DND-41 (cell line): ENCODE results near the gene TEX19.

Experiments used
- ATAC-seq: fragments of 200-7000 bp; cut with Tn5 transposase; 3 replicates; pipeline ENCODE4 v1.9.1; 2021; ENCODE audit warnings: low read depth; ENCODE audit not compliant: insufficient read depth
- DNase-seq: peaks from one replicate; pipeline ENCODE4 v3.0.0-alpha.2; 2020
- H2AFZ ChIP-seq: 2 replicates; pipeline ENCODE4 v1.6.0; 2012; ENCODE audit warnings: low read depth, low read length
- H3K27ac ChIP-seq: 2 replicates; pipeline ENCODE4 v1.5.1; 2012; ENCODE audit warnings: low read length, inconsistent platforms
- H3K27me3 ChIP-seq: fragments of 200-600 bp; sonication (generic); 2 replicates; pipeline ENCODE4 v1.6.0; 2012; ENCODE audit warnings: low read length, mild to moderate bottlenecking, inconsistent platforms; ENCODE audit not compliant: insufficient read depth, poor library complexity
- H3K36me3 ChIP-seq: 2 replicates; pipeline ENCODE4 v1.5.1; 2012; ENCODE audit warnings: low read length, inconsistent platforms; ENCODE audit not compliant: insufficient read depth
- H3K4me1 ChIP-seq: 2 replicates; pipeline ENCODE4 v1.5.1; 2012; ENCODE audit warnings: mild to moderate bottlenecking, low read length; ENCODE audit not compliant: insufficient read depth
- H3K4me2 ChIP-seq: 2 replicates; pipeline ENCODE4 v1.6.0; 2012; ENCODE audit warnings: mild to moderate bottlenecking, moderate library complexity, low read length, inconsistent platforms; ENCODE audit not compliant: insufficient read depth
- H3K4me3 ChIP-seq, 2 experiments: fragments of 200-600 bp in 1 of 2; shearing (Covaris generic) in 1 of 2; 2 replicates each; pipeline ENCODE4 v1.5.1; 2012 to 2016; ENCODE audit warnings: inconsistent platforms in 2 of 2, low read length in 2 of 2, mild to moderate bottlenecking in 2 of 2, low read depth in 1 of 2, moderate library complexity in 1 of 2
- H3K79me2 ChIP-seq: 2 replicates; pipeline ENCODE4 v1.6.0; 2012; ENCODE audit warnings: low read length, inconsistent platforms; ENCODE audit not compliant: insufficient read depth
- H3K9ac ChIP-seq: 2 replicates; pipeline ENCODE4 v1.6.0; 2012; ENCODE audit warnings: low read depth, mild to moderate bottlenecking, inconsistent platforms, low read length, moderate library complexity
- H3K9me3 ChIP-seq: 2 replicates; pipeline ENCODE4 v1.5.1; 2012; ENCODE audit warnings: low read length, moderate library complexity, mild to moderate bottlenecking, inconsistent platforms; ENCODE audit not compliant: insufficient read depth, severe bottlenecking
- H4K20me1 ChIP-seq: 2 replicates; pipeline ENCODE4 v1.6.0; 2012; ENCODE audit warnings: low read length; ENCODE audit not compliant: insufficient read depth
- CTCF ChIP-seq: IDR thresholded peaks from 2 replicates; pipeline ENCODE4 v1.5.1; 2012; ENCODE audit warnings: borderline replicate concordance, low read length, moderate library complexity, mild to moderate bottlenecking; ENCODE audit not compliant: poor library complexity, severe bottlenecking; ENCODE audit errors: extremely low read depth
- EZH2 ChIP-seq: IDR thresholded peaks from 3 replicates; pipeline ENCODE4 v1.6.1; 2012; ENCODE audit warnings: borderline replicate concordance, low read depth, mild to moderate bottlenecking, moderate library complexity, low read length, inconsistent platforms; ENCODE audit not compliant: severe bottlenecking

The TEX19 gene

GRCh38 chr17:82402865-82403264 is 43.8 kb downstream of the TEX19 start:
- DNase-seq: no peak

GRCh38 chr17:82403662-82404660 is 44.9 kb downstream of the TEX19 start:
- Histone ChIP-seq H3K27me3 (no peaks in the 10 kb centered on the region), H3K4me2 (no peak overlapping the region), H2AFZ (no peak overlapping the region), H3K4me3 (no peak overlapping the region), H3K4me1 (no peaks in the 10 kb centered on the region), H3K9ac (no peak overlapping the region), H4K20me1 (0 out of 2 replicates have a peak, but pooled peaks cover 2% of the 10 kb centered on the region), H3K9me3 (no peaks in the 10 kb centered on the region), H3K79me2 (no peaks in the 10 kb centered on the region), H3K27ac (no peak overlapping the region), H3K36me3 (peaks cover 31% of the 10 kb centered on the region)
- no peak for ATAC-seq
- no peak for TF ChIP-seq CTCF
- TF ChIP-seq EZH2: no peak
- DNase-seq: no peak

More at GRCh38 chr17:82402865-82403264, 43.8 kb downstream of the TEX19 start:
- H3K27ac ChIP-seq: no peak overlapping the region
- H3K4me2 ChIP-seq: no peak overlapping the region
- peaks cover 34% of the 10 kb centered on the region for H3K36me3 ChIP-seq
- no peaks in the 10 kb centered on the region for H3K79me2 ChIP-seq
- no peaks in the 10 kb centered on the region for H3K9me3 ChIP-seq
- no peak for TF ChIP-seq EZH2
- no peak for TF ChIP-seq CTCF
- ATAC-seq: no peak
- no peaks in the 10 kb centered on the region for H3K4me1 ChIP-seq
- no peak overlapping the region for H2AFZ ChIP-seq
- no peaks in the 10 kb centered on the region for H3K27me3 ChIP-seq
- H4K20me1 ChIP-seq: 0 out of 2 replicates have a peak, but pooled peaks cover 2% of the 10 kb centered on the region
- H3K9ac ChIP-seq: no peak overlapping the region
- no peak overlapping the region for H3K4me3 ChIP-seq

- no peak for ATAC-seq
- H3K4me2 ChIP-seq: no peak overlapping the region
Observed at GRCh38 chr17:82405051-82405450, 46.0 kb downstream of the TEX19 start.

More at GRCh38 chr17:82405051-82405450, 46.0 kb downstream of the TEX19 start:
- H3K4me1 ChIP-seq: no peaks in the 10 kb centered on the region
- H4K20me1 ChIP-seq: 0 out of 2 replicates have a peak, but pooled peaks cover 2% of the 10 kb centered on the region
- DNase-seq: no peak
- no peaks in the 10 kb centered on the region for H3K27me3 ChIP-seq
- H3K36me3 ChIP-seq: peaks cover 27% of the 10 kb centered on the region
- TF ChIP-seq CTCF: no peak
- no peak for TF ChIP-seq EZH2
- no peak overlapping the region for H3K4me3 ChIP-seq
- no peak overlapping the region for H3K27ac ChIP-seq
- H3K79me2 ChIP-seq: no peaks in the 10 kb centered on the region
- H2AFZ ChIP-seq: no peak overlapping the region
- no peaks in the 10 kb centered on the region for H3K9me3 ChIP-seq
- H3K9ac ChIP-seq: no peak overlapping the region
